GM12891 (cell line): ENCODE results near the gene ATG5.

Experiments used
- PAX5 ChIP-seq: IDR thresholded peaks from 2 replicates; pipeline ENCODE4 v1.6.1; 2011; ENCODE audit warnings: low read length, moderate library complexity, mild to moderate bottlenecking; ENCODE audit not compliant: insufficient read depth, severe bottlenecking
- POLR2A ChIP-seq: IDR thresholded peaks from 2 replicates; pipeline ENCODE4 v1.6.1; 2011; ENCODE audit warnings: low read depth, low read length, control low read depth
- POLR2AphosphoS5 ChIP-seq: IDR thresholded peaks from 2 replicates; pipeline ENCODE4 v1.6.1; 2011; ENCODE audit warnings: low read depth, low read length, control low read depth
- SPI1 ChIP-seq: IDR thresholded peaks from 2 replicates; pipeline ENCODE4 v1.6.1; 2011; ENCODE audit warnings: low read depth, low read length, control low read depth
- TAF1 ChIP-seq: IDR thresholded peaks from 2 replicates; pipeline ENCODE4 v1.6.1; 2011; ENCODE audit warnings: low read depth, low read length, control low read depth

- no peak for TF ChIP-seq POLR2A
- no peak for TF ChIP-seq POLR2AphosphoS5
- TF ChIP-seq SPI1, result no peak
- no peak for TF ChIP-seq TAF1
- no peak for TF ChIP-seq PAX5
These were observed 74.6 kb downstream of the ATG5 start for GRCh38 chr6:106250953-106251352.
